ENCODE results near the gene PROM1. TPM values are rescaled to one million over a fixed set of nuclear protein-coding genes. Genes with fewer than 3 reads are reported as not detected.

Gene PROM1
- total and polyA plus RNA-seq, 9 donors: 0.10 to 3.3 (median 0.81) TPM

GRCh38 chr4:16085822-16086221 is 2.0 kb upstream of the PROM1 start:
- peaks cover 12% of the 10 kb centered on the region for H3K4me1 ChIP-seq (ENCODE audit: insufficient read depth)
- no peaks in the 10 kb centered on the region for H3K36me3 ChIP-seq
- intact Hi-C loops (cut with DNase I): no loop called here
- peaks cover 0 to 3% of the 10 kb centered on the region in 2 donors for H3K9me3 ChIP-seq
- TF ChIP-seq EP300 (IDR thresholded peaks at IDR 0.05) (no peak), CTCF (IDR thresholded peaks at IDR 0.05) (no peak), POLR2A (IDR thresholded peaks at IDR 0.05) (no peak)
- 73 to 83% (median 78%) methylated on average over 2 of the region's 2 CpGs for WGBS, 3 donors
- no peak overlapping the region for H3K4me3 ChIP-seq
- no peaks in the 10 kb centered on the region for H3K27me3 ChIP-seq
- no peak overlapping the region for H3K27ac ChIP-seq
- no peak for DNase-seq

- TF ChIP-seq EP300 (IDR thresholded peaks at IDR 0.05) (no peak), POLR2A (IDR thresholded peaks at IDR 0.05) (no peak), CTCF (IDR thresholded peaks at IDR 0.05) (no peak)
- peak overlapping the region; percentile 38 for H3K4me3 ChIP-seq
- intact Hi-C loops (cut with DNase I): no loop called here
- H3K27ac ChIP-seq: no peak overlapping the region
- H3K36me3 ChIP-seq: no peaks in the 10 kb centered on the region
- WGBS, 3 donors: 0 to 1% (median 1%) methylated on average over 58 to 60 of the region's 60 CpGs
- no peaks in the 10 kb centered on the region for H3K27me3 ChIP-seq
- H3K4me1 ChIP-seq (ENCODE audit: insufficient read depth): peaks cover 12% of the 10 kb centered on the region
- peak in 2 of 5 donors; percentile 31 to 39 for DNase-seq
- H3K9me3 ChIP-seq: peaks cover 0 to 3% of the 10 kb centered on the region in 2 donors
Observed at GRCh38 chr4:16082426-16083240, 1.2 kb downstream of the PROM1 start.

- TF ChIP-seq POLR2A (IDR thresholded peaks at IDR 0.05) (no peak), EP300 (IDR thresholded peaks at IDR 0.05) (no peak), CTCF (IDR thresholded peaks at IDR 0.05) (no peak)
- Histone ChIP-seq H3K27ac (no peak overlapping the region), H3K27me3 (no peaks in the 10 kb centered on the region), H3K4me1 (ENCODE audit: insufficient read depth) (peaks cover 12% of the 10 kb centered on the region), H3K4me3 (peak overlapping the region; percentile 38), H3K36me3 (no peaks in the 10 kb centered on the region), H3K9me3 (peaks cover 0 to 3% of the 10 kb centered on the region in 2 donors)
- WGBS, 3 donors: 12 to 23% (median 19%) methylated on average over 17 of the region's 17 CpGs
- intact Hi-C loops (cut with DNase I): no loop called here
- DNase-seq: no peak
Observed at GRCh38 chr4:16082041-16082425, 1.8 kb downstream of the PROM1 start.

- H3K27me3 ChIP-seq: no peaks in the 10 kb centered on the region
- H3K36me3 ChIP-seq: no peaks in the 10 kb centered on the region
- intact Hi-C loops (cut with DNase I): no loop called here
- no peak overlapping the region for H3K4me3 ChIP-seq
- TF ChIP-seq CTCF (IDR thresholded peaks at IDR 0.05) (no peak), EP300 (IDR thresholded peaks at IDR 0.05) (no peak), POLR2A (IDR thresholded peaks at IDR 0.05) (no peak)
- no peak for DNase-seq
- H3K27ac ChIP-seq: no peak overlapping the region
- peaks cover 12% of the 10 kb centered on the region for H3K4me1 ChIP-seq (ENCODE audit: insufficient read depth)
- WGBS, 3 donors: 83 to 91% (median 89%) methylated on average over 1 of the region's 1 CpG
- no peaks in the 10 kb centered on the region for H3K9me3 ChIP-seq
Observed at GRCh38 chr4:16079046-16079445, 4.8 kb downstream of the PROM1 start.
